GM21576 (cell line): ENCODE measurements around the gene FCSK.
"Not testable (repeated sequence)": the region's sequence is repeated elsewhere in the genome, so short reads cannot be mapped to it uniquely, and the experiment has no call there.

Source experiments
- ATAC-seq: cut with Tn5 transposase; IDR thresholded peaks from one replicate; pipeline ENCODE4 v1.9.1; 2021; ENCODE audit warnings: mild to moderate bottlenecking, moderate library complexity; ENCODE audit not compliant: unreplicated experiment

The FCSK gene

GRCh38 chr16:70454222-70455034, at the start of gene FCSK:
FCSK (plus strand) TSS chr16:70454595; CDS start chr16:70463191, 8,596 bp downstream.
- peak; percentile 85 for ATAC-seq

GRCh38 chr16:70406104-70406503, 48.3 kb upstream of the FCSK start:
- not testable (repeated sequence) for ATAC-seq

- ATAC-seq, result no peak
Measured at GRCh38 chr16:70407811-70408274, 46.6 kb upstream of the FCSK start.

- no peak for ATAC-seq
Measured at GRCh38 chr16:70410734-70411133, 43.7 kb upstream of the FCSK start.

GRCh38 chr16:70412385-70412784, 42.0 kb upstream of the FCSK start:
- ATAC-seq, result no peak

GRCh38 chr16:70413572-70413971, 40.8 kb upstream of the FCSK start:
- ATAC-seq, result not testable (repeated sequence)

GRCh38 chr16:70416748-70417616, 37.4 kb upstream of the FCSK start:
- ATAC-seq, result peak; percentile 87

GRCh38 chr16:70417661-70418060, 36.7 kb upstream of the FCSK start:
- ATAC-seq, result no peak

GRCh38 chr16:70418274-70418992, 36.0 kb upstream of the FCSK start:
- ATAC-seq, result no peak

GRCh38 chr16:70418993-70419318, 35.4 kb upstream of the FCSK start:
- ATAC-seq, result no peak

GRCh38 chr16:70419384-70420327, 34.7 kb upstream of the FCSK start:
- no peak for ATAC-seq

- no peak for ATAC-seq
Measured at GRCh38 chr16:70421014-70421413, 33.4 kb upstream of the FCSK start.

- ATAC-seq, result no peak
Measured at GRCh38 chr16:70421473-70422311, 32.7 kb upstream of the FCSK start.

- no peak for ATAC-seq
Measured at GRCh38 chr16:70422543-70422942, 31.9 kb upstream of the FCSK start.

- ATAC-seq, result no peak
Measured at GRCh38 chr16:70427786-70428177, 26.6 kb upstream of the FCSK start.

- ATAC-seq, result no peak
Measured at GRCh38 chr16:70428178-70428998, 26.0 kb upstream of the FCSK start.

- ATAC-seq, result no peak
Measured at GRCh38 chr16:70429888-70430666, 24.3 kb upstream of the FCSK start.
